Measurements from ENCODE around the gene PSMB4.

DNA sequence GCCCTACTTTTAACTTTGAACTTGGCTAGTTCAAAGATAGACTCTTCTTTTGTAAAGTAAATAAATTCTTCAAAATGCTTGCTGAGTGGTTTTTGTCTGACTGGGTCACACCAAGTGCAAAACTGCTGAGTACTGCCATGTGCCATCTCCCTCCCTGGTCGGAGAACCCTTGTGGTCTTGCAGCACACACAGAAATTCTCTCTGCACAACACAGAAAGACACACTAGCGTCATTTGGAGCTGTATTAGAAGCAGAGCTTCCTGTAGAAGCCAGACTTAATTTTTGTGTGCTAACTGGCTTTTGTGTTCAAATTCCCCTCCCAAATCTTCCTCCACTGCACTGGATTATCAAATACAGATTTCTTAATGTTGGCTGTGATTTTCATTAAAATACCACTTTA is 2.5 kb downstream of the PSMB4 start:
- TF ChIP-seq, protein P1, sequence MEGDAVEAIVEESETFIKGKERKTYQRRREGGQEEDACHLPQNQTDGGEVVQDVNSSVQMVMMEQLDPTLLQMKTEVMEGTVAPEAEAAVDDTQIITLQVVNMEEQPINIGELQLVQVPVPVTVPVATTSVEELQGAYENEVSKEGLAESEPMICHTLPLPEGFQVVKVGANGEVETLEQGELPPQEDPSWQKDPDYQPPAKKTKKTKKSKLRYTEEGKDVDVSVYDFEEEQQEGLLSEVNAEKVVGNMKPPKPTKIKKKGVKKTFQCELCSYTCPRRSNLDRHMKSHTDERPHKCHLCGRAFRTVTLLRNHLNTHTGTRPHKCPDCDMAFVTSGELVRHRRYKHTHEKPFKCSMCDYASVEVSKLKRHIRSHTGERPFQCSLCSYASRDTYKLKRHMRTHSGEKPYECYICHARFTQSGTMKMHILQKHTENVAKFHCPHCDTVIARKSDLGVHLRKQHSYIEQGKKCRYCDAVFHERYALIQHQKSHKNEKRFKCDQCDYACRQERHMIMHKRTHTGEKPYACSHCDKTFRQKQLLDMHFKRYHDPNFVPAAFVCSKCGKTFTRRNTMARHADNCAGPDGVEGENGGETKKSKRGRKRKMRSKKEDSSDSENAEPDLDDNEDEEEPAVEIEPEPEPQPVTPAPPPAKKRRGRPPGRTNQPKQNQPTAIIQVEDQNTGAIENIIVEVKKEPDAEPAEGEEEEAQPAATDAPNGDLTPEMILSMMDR (conservative IDR thresholded peaks at IDR 0.05 in 1 of 2, IDR thresholded peaks at IDR 0.05 in 1 of 2; ENCODE audit: low read depth in 1 of 2, low read length in 2 of 2): no peak
- TF ChIP-seq EZH2 (IDR thresholded peaks at IDR 0.05; ENCODE audit: low read length, missing control alignments): no peak

Data from fibroblast of lung (primary cell).